OCI-LY1 (cell line): ENCODE measurements around the gene ANAPC2.

Source experiments
- H2AFZ ChIP-seq: fragments of 200-600 bp; sonication (generic), shearing (Covaris generic); 2 replicates; pipeline ENCODE4 v1.6.0; 2014; ENCODE audit warnings: antibody characterized with exemption, mild to moderate bottlenecking, low read length
- H3F3A ChIP-seq: fragments of 200-600 bp; sonication (generic), shearing (Covaris generic); 2 replicates; pipeline ENCODE4 v1.6.0; 2014; ENCODE audit warnings: mild to moderate bottlenecking, antibody characterized with exemption, low read length, moderate library complexity; ENCODE audit not compliant: insufficient read depth
- H3K27ac ChIP-seq: fragments of 200-600 bp; sonication (generic); 2 replicates; pipeline ENCODE4 v1.5.1; 2014; ENCODE audit warnings: low read length, mixed run types, mild to moderate bottlenecking, low read depth; ENCODE audit not compliant: poor library complexity, severe bottlenecking
- H3K27me3 ChIP-seq: fragments of 200-600 bp; sonication (generic); 2 replicates; pipeline ENCODE4 v1.6.0; 2014; ENCODE audit warnings: antibody characterized with exemption, mild to moderate bottlenecking, low read length, moderate library complexity; ENCODE audit not compliant: insufficient read depth
- H3K36me3 ChIP-seq: fragments of 200-600 bp; sonication (generic); 2 replicates; pipeline ENCODE4 v1.6.1; 2014; ENCODE audit warnings: mild to moderate bottlenecking, antibody characterized with exemption, low read length, moderate library complexity, mixed read lengths; ENCODE audit not compliant: insufficient read depth
- H3K4me1 ChIP-seq: fragments of 200-600 bp; sonication (generic); 2 replicates; pipeline ENCODE4 v1.5.1; 2014; ENCODE audit warnings: mild to moderate bottlenecking, low read length, moderate library complexity; ENCODE audit not compliant: insufficient read depth, severe bottlenecking
- H3K4me2 ChIP-seq: fragments of 200-600 bp; sonication (generic), shearing (Covaris generic); 2 replicates; pipeline ENCODE4 v1.6.1; 2014; ENCODE audit warnings: low read length
- H3K4me3 ChIP-seq: fragments of 200-600 bp; sonication (generic); 2 replicates; pipeline ENCODE4 v1.5.1; 2014; ENCODE audit warnings: low read length, low read depth, mild to moderate bottlenecking, mixed read lengths; ENCODE audit not compliant: poor library complexity, severe bottlenecking
- H3K79me2 ChIP-seq: fragments of 200-600 bp; shearing (Covaris generic); 2 replicates; pipeline ENCODE4 v1.6.1; 2016; ENCODE audit warnings: mixed run types, low read length, mixed read lengths; ENCODE audit not compliant: insufficient read depth
- H3K9ac ChIP-seq: fragments of 200-600 bp; sonication (generic), shearing (Covaris generic); 2 replicates; pipeline ENCODE4 v1.6.1; 2014; ENCODE audit warnings: mild to moderate bottlenecking, low read length, mixed read lengths
- H3K9me2 ChIP-seq: fragments of 200-600 bp; sonication (generic), shearing (Covaris generic); 2 replicates; pipeline ENCODE4 v1.6.1; 2014; ENCODE audit warnings: low read depth, mild to moderate bottlenecking, low read length, mixed read lengths
- H3K9me3 ChIP-seq: fragments of 200-600 bp; shearing (Covaris generic); 2 replicates; pipeline ENCODE4 v1.6.1; 2014; ENCODE audit warnings: low read length, mixed read lengths
- H4K20me1 ChIP-seq: fragments of 200-600 bp; sonication (generic), shearing (Covaris generic); 2 replicates; pipeline ENCODE4 v1.6.0; 2016; ENCODE audit warnings: mild to moderate bottlenecking, low read length; ENCODE audit not compliant: insufficient read depth
- EZH2 ChIP-seq: fragments of 200-600 bp; sonication (generic), shearing (Covaris generic); IDR thresholded peaks from 2 replicates; pipeline ENCODE4 v1.8.0; 2017; ENCODE audit warnings: borderline replicate concordance, mixed run types, mild to moderate bottlenecking, antibody characterized with exemption, low read length, moderate library complexity, mixed read lengths
- TF ChIP-seq, protein P1 (sequence below): fragments of 200-600 bp; sonication (generic), shearing (Covaris generic); IDR thresholded peaks from 2 replicates; pipeline ENCODE4 v1.5.1; 2017; ENCODE audit warnings: mild to moderate bottlenecking, antibody characterized with exemption, low read length, moderate library complexity, mixed read lengths

ANAPC2 gene

DNA sequence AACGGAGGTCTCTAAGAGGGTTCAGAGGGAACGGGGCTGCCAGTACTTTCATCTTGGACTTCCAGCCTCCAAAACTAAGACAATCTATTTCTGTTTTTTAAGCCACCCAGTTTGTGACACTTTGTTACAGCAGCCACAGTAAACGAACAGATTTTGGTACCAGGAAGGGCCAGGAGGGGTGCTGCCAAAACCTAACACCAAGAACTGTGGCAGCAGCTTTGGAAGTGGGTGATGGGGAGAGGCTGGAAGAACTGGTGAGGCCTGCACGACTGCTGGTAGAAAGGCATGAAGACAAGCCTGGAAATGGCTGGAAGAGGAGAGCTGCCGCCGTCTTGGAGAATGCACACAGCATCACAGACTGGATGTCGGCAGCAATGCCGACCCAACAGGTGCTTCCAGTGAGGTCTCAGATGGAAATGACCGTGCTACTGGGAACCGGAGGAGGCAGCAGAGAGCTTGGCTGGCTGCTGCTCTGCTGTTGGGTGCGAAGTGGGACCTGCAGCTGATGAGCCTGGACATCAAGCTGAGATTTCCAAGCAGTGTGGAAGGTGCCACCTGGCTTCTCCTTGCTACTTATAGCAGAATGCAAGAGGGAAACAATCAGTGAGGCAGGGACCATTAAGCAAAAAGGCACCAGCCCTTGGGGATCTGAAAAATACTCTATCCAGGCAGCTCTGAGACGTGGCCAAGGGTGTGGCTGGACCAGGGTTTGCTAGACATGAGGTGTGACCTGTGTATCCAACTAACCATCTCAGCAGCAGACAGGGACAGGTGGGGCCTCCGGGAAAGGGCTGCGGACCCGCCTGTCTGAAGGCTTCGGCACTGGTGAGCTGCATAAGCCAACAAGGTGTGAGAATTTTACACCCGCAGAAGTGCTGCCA is 11.8 kb downstream of the ANAPC2 start:
- no peak overlapping the region for H2AFZ ChIP-seq
- H3K9ac ChIP-seq = no peak overlapping the region
- H3K4me3 ChIP-seq = no peak overlapping the region
- TF ChIP-seq, protein P1, sequence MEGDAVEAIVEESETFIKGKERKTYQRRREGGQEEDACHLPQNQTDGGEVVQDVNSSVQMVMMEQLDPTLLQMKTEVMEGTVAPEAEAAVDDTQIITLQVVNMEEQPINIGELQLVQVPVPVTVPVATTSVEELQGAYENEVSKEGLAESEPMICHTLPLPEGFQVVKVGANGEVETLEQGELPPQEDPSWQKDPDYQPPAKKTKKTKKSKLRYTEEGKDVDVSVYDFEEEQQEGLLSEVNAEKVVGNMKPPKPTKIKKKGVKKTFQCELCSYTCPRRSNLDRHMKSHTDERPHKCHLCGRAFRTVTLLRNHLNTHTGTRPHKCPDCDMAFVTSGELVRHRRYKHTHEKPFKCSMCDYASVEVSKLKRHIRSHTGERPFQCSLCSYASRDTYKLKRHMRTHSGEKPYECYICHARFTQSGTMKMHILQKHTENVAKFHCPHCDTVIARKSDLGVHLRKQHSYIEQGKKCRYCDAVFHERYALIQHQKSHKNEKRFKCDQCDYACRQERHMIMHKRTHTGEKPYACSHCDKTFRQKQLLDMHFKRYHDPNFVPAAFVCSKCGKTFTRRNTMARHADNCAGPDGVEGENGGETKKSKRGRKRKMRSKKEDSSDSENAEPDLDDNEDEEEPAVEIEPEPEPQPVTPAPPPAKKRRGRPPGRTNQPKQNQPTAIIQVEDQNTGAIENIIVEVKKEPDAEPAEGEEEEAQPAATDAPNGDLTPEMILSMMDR = peak; percentile 73
- no peak for TF ChIP-seq EZH2
- peaks cover 4% of the 10 kb centered on the region; the same call in 1 of the 2 replicates for H3F3A ChIP-seq
- no peaks in the 10 kb centered on the region for H4K20me1 ChIP-seq
- no peaks in the 10 kb centered on the region for H3K9me2 ChIP-seq
- H3K36me3 ChIP-seq = peaks cover 20% of the 10 kb centered on the region
- H3K79me2 ChIP-seq = no peaks in the 10 kb centered on the region
- H3K9me3 ChIP-seq = no peaks in the 10 kb centered on the region
- H3K4me1 ChIP-seq = peaks cover 11% of the 10 kb centered on the region
- peaks cover 3% of the 10 kb centered on the region; the same call in 1 of the 2 replicates for H3K27me3 ChIP-seq
- H3K4me2 ChIP-seq = no peak overlapping the region
- H3K27ac ChIP-seq = no peak overlapping the region

DNA sequence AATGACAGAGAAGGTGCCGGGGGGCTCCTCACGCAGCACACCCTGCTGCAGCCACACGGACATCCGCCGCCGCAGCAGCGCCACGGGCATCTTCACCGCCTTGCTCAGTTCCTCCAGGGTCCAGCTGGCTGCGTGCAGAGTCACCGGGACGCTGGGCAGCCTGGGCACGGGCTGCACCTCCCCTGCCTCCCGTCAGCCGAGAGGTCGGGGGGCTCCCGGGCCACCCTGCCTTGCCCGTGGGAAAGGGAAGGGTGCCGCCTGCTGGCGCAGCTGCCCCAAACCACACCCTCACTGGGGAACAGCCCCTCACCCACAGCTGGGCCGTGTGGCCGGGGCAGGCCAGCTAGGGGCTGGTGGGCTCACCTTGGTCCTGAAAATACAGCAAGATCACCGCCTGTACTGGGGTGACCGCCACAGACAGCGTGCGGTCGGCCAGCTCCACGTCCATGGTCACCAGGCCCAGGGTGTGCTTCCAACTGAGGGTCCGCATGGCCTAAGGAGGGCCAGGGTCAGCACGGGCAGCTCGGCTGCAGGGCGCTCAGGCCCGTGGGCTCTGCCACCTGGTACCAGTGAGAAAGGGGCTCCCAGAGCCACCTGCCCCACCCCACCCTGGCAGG is 12.9 kb downstream of the ANAPC2 start:
- Histone ChIP-seq H3K9ac (no peak overlapping the region), H3F3A (peaks cover 4% of the 10 kb centered on the region; the same call in 1 of the 2 replicates), H3K4me3 (no peak overlapping the region), H3K9me2 (no peaks in the 10 kb centered on the region), H3K36me3 (peaks cover 10% of the 10 kb centered on the region), H3K9me3 (no peaks in the 10 kb centered on the region), H4K20me1 (no peaks in the 10 kb centered on the region), H3K27me3 (peaks cover 3% of the 10 kb centered on the region; the same call in 1 of the 2 replicates), H3K4me2 (peak overlapping the region; percentile 5; the same call in 1 of the 2 replicates), H3K79me2 (no peaks in the 10 kb centered on the region), H2AFZ (no peak overlapping the region), H3K4me1 (peaks cover 11% of the 10 kb centered on the region), H3K27ac (no peak overlapping the region)
- no peak for TF ChIP-seq EZH2
- TF ChIP-seq, protein P1 = peak; percentile 58

DNA sequence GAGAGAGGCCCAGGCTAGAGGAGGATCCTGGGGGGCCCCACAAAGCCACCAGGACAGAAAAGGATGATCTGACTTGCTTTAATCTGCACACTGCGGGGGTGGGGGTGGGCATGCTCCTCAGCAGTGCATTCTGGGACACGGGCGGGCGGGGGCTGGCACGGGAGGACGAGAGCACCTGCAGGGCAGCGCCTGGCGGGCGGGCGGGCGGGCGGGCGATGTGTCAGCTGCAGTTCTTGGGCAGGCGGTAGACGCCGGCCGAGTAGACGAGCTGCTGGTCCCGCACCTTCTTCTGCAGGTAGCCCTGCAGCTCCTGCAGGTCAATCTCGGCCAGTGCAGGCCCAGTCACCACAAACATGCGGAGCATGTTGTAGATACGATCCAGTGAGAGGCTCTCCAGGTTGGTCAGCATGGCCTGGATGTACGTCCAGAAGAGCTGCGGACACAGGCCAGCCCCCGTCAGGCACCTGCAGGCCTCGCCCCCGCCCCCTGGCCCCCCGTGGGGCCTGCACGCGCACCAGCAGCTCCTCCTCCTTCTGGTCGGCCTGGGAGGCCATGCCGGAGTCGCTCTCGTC is 13.6 kb downstream of the ANAPC2 start:
- H4K20me1 ChIP-seq = no peaks in the 10 kb centered on the region
- no peaks in the 10 kb centered on the region for H3K9me3 ChIP-seq
- no peak overlapping the region for H3K9ac ChIP-seq
- peaks cover 17% of the 10 kb centered on the region for H3K4me1 ChIP-seq
- H3K36me3 ChIP-seq = peaks cover 4% of the 10 kb centered on the region; the same call in 1 of the 2 replicates
- peak overlapping the region; percentile 20; the same call in 1 of the 2 replicates for H3K4me2 ChIP-seq
- H3K27me3 ChIP-seq = peaks cover 7% of the 10 kb centered on the region; the same call in 1 of the 2 replicates
- H3K27ac ChIP-seq = no peak overlapping the region
- no peaks in the 10 kb centered on the region for H3K9me2 ChIP-seq
- no peaks in the 10 kb centered on the region for H3K79me2 ChIP-seq
- H3F3A ChIP-seq = peaks cover 4% of the 10 kb centered on the region; the same call in 1 of the 2 replicates
- no peak for TF ChIP-seq EZH2
- TF ChIP-seq, protein P1 = no peak
- H2AFZ ChIP-seq = no peak overlapping the region
- no peak overlapping the region for H3K4me3 ChIP-seq
